ENCODE data around the gene OR10T2. TPM values are rescaled to one million over a fixed set of nuclear protein-coding genes. Genes with fewer than 3 reads are reported as not detected.

Gene OR10T2
- total RNA-seq, 2 experiments from 2014 or later = not detected

DNA sequence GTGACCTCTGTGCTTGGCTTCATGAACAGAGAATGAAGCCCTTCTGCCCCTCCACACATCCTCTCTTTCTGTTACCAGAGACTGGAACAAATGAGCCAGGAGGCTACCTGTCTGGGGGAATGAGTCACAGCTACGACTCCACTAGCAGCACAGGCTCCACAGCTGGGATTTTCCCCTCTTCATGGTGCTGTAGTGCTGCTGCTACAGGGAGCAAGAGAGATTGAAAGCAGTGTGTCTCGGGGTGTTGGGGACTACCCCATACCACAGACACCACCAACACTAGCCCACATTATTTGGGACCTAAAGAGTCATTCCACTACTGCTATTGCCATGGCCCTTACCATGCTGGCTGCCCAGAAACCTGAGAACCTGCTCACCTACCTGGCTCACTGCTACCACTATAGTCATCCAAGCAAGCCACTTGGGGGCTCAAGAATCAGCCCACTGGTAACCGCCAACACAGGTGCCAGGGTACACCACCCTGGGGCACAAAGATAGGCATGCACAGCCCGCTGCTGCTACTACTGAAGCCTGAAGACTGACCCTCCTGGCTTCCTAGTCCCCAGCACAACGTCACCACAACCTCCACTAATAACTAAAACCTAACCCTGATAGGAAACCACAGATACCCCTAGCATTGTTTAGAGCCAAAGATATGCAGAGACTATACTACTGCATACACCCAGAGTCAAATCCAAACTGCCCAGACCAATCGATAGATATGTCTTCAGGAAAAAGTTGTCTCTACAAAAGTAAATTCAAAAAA is 27.9 kb downstream of the OR10T2 start:
- H3K27ac Mint-ChIP-seq = no peak overlapping the region
- Histone ChIP-seq H3K4me1 (ENCODE audit: insufficient read depth, low read length) (no peaks in the 10 kb centered on the region), H3K36me3 (ENCODE audit: insufficient read depth, low read length) (no peaks in the 10 kb centered on the region), H3K27me3 (ENCODE audit: control insufficient read depth in 1 of 2, insufficient read depth in 2 of 2, low read length in 2 of 2) (peaks cover 0 to 7% of the 10 kb centered on the region in 2 experiments), H3K4me3 (ENCODE audit: low read length) (no peak overlapping the region), H3K9me3 (ENCODE audit: control insufficient read depth in 1 of 2, insufficient read depth in 1 of 2, low read length in 2 of 2) (peaks cover 13 to 19% of the 10 kb centered on the region in 2 experiments), H3K27ac (ENCODE audit: low read depth in 1 of 2, low read length in 2 of 2) (no peak overlapping the region)
- DNase-seq (no peak), ATAC-seq (ENCODE audit: poor library complexity) (no peak)
- no peaks in the 10 kb centered on the region for H3K4me1 Mint-ChIP-seq (ENCODE audit: low read depth)
- H3K4me3 Mint-ChIP-seq = no peak overlapping the region
- peaks cover 6% of the 10 kb centered on the region for H3K9me3 Mint-ChIP-seq
- H3K27me3 Mint-ChIP-seq = peaks cover 32% of the 10 kb centered on the region
- intact Hi-C loops (cut with DNase I, micrococcal nuclease) = no loop called here
- POLR2A ChIA-PET = no interaction called here
- TF ChIP-seq, protein P1, sequence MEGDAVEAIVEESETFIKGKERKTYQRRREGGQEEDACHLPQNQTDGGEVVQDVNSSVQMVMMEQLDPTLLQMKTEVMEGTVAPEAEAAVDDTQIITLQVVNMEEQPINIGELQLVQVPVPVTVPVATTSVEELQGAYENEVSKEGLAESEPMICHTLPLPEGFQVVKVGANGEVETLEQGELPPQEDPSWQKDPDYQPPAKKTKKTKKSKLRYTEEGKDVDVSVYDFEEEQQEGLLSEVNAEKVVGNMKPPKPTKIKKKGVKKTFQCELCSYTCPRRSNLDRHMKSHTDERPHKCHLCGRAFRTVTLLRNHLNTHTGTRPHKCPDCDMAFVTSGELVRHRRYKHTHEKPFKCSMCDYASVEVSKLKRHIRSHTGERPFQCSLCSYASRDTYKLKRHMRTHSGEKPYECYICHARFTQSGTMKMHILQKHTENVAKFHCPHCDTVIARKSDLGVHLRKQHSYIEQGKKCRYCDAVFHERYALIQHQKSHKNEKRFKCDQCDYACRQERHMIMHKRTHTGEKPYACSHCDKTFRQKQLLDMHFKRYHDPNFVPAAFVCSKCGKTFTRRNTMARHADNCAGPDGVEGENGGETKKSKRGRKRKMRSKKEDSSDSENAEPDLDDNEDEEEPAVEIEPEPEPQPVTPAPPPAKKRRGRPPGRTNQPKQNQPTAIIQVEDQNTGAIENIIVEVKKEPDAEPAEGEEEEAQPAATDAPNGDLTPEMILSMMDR (IDR thresholded peaks at IDR 0.05) = no peak
- H3K36me3 Mint-ChIP-seq (ENCODE audit: low read depth) = no peaks in the 10 kb centered on the region
- CTCF ChIA-PET = no interaction called here

DNA sequence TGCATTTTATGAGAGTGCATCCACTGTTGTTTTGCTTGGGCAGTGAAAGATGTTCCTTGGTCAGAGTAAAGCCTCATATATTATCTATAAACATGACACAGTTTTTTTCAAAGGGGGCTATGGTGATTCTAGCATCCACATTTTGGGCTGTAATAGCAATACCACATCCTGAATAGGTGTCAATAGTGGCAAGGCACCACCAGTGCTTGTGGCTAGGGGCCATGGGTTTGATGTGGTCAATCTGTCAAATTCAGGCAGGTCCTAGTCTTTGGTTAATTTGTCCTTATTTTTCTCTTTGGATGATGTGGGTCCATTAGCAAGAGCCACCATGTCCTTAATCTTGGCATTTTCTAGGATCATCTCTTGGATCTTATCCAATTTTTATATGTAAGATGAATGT is 32.5 kb downstream of the OR10T2 start:
- H3K27me3 Mint-ChIP-seq = peaks cover 41% of the 10 kb centered on the region
- H3K9me3 Mint-ChIP-seq = peaks cover 3% of the 10 kb centered on the region
- no peaks in the 10 kb centered on the region for H3K36me3 ChIP-seq (ENCODE audit: insufficient read depth, low read length)
- peaks cover 0 to 7% of the 10 kb centered on the region in 2 experiments for H3K27me3 ChIP-seq (ENCODE audit: control insufficient read depth in 1 of 2, insufficient read depth in 2 of 2, low read length in 2 of 2)
- H3K4me3 Mint-ChIP-seq = no peak overlapping the region
- no peaks in the 10 kb centered on the region for H3K36me3 Mint-ChIP-seq (ENCODE audit: low read depth)
- intact Hi-C loops (cut with DNase I, micrococcal nuclease) = no loop called here
- no peak overlapping the region for H3K27ac Mint-ChIP-seq
- H3K4me1 Mint-ChIP-seq (ENCODE audit: low read depth) = no peaks in the 10 kb centered on the region
- POLR2A ChIA-PET = no interaction called here
- H3K4me3 ChIP-seq (ENCODE audit: low read length) = no peak overlapping the region
- no peak for DNase-seq
- no peaks in the 10 kb centered on the region for H3K4me1 ChIP-seq (ENCODE audit: insufficient read depth, low read length)
- CTCF ChIA-PET = no interaction called here
- TF ChIP-seq, protein P1 (IDR thresholded peaks at IDR 0.05) = no peak
- H3K27ac ChIP-seq (ENCODE audit: low read depth in 1 of 2, low read length in 2 of 2) = no peak overlapping the region
- no peak for ATAC-seq (ENCODE audit: poor library complexity)
- H3K9me3 ChIP-seq (ENCODE audit: control insufficient read depth in 1 of 2, insufficient read depth in 1 of 2, low read length in 2 of 2) = peaks cover 4 to 5% of the 10 kb centered on the region in 2 experiments

DNA sequence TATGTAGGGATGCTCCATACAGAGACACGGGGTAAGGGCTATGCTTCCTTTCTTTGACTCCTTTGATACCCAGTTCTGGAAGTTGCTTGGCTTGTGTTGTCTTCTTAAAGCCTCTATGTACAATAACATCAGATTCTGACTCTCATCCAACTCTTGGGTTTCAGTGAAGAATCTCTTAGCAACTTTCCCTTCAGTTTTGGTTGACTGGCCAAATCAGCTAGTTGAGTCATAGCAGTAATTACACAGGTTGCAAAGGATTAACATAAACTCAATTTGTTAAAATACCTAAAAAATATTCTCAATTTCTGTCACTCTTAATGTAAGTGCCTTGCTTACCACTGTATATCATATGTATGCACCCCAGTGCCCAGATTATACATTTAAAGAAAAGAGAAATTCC is 36.3 kb downstream of the OR10T2 start:
- H3K9me3 Mint-ChIP-seq = no peaks in the 10 kb centered on the region
- no peaks in the 10 kb centered on the region for H3K4me1 Mint-ChIP-seq (ENCODE audit: low read depth)
- Histone ChIP-seq H3K27me3 (ENCODE audit: control insufficient read depth in 1 of 2, insufficient read depth in 2 of 2, low read length in 2 of 2) (no peaks in the 10 kb centered on the region), H3K9me3 (ENCODE audit: control insufficient read depth in 1 of 2, insufficient read depth in 1 of 2, low read length in 2 of 2) (no peaks in the 10 kb centered on the region), H3K4me1 (ENCODE audit: insufficient read depth, low read length) (no peaks in the 10 kb centered on the region), H3K36me3 (ENCODE audit: insufficient read depth, low read length) (no peaks in the 10 kb centered on the region), H3K27ac (ENCODE audit: low read depth in 1 of 2, low read length in 2 of 2) (no peak overlapping the region), H3K4me3 (ENCODE audit: low read length) (no peak overlapping the region)
- DNase-seq = no peak
- no peak for ATAC-seq (ENCODE audit: poor library complexity)
- no peak overlapping the region for H3K4me3 Mint-ChIP-seq
- TF ChIP-seq, protein P1 (IDR thresholded peaks at IDR 0.05) = no peak
- ChIA-PET CTCF (no interaction called here), POLR2A (no interaction called here)
- H3K36me3 Mint-ChIP-seq (ENCODE audit: low read depth) = no peaks in the 10 kb centered on the region
- intact Hi-C loops (cut with DNase I, micrococcal nuclease) = no loop called here
- peaks cover 26% of the 10 kb centered on the region for H3K27me3 Mint-ChIP-seq
- H3K27ac Mint-ChIP-seq = no peak overlapping the region

All from CD4-positive, alpha-beta T cell (primary cell).